PFSK-1 (cell line): ENCODE measurements around the gene ANAPC16.

Experiments used
- FOXP2 ChIP-seq: optimal IDR thresholded peaks from 2 replicates; pipeline ENCODE3; 2011; ENCODE audit warnings: borderline replicate concordance, control low read depth, inconsistent platforms; ENCODE audit not compliant: insufficient read depth; ENCODE audit errors: extremely low read length, extremely low read depth
- POLR2AphosphoS5 ChIP-seq: IDR thresholded peaks from 2 replicates; pipeline ENCODE4 v1.6.1; 2012; ENCODE audit warnings: low read depth, mild to moderate bottlenecking, control low read depth, low read length, moderate library complexity
- REST ChIP-seq, 2 experiments: IDR thresholded peaks; 2 replicates each; pipeline versions ENCODE4 v1.6.1 to v1.8.0; 2011 to 2012; ENCODE audit warnings: low read depth in 2 of 2, low read length in 2 of 2, control low read depth in 1 of 2, inconsistent platforms in 1 of 2, mild to moderate bottlenecking in 1 of 2, moderate library complexity in 1 of 2; ENCODE audit not compliant: insufficient read depth in 1 of 2
- SIN3A ChIP-seq: IDR thresholded peaks from 2 replicates; pipeline ENCODE4 v1.6.1; 2012; ENCODE audit warnings: mild to moderate bottlenecking, low read length, moderate library complexity, borderline replicate concordance; ENCODE audit not compliant: insufficient read depth
- TAF1 ChIP-seq: IDR thresholded peaks from 2 replicates; pipeline ENCODE4 v1.6.1; 2012; ENCODE audit warnings: low read length, control low read depth, borderline replicate concordance; ENCODE audit not compliant: insufficient read depth

The ANAPC16 gene

GRCh38 chr10:72267381-72267780 lies 51.6 kb downstream of the ANAPC16 start:
- TF ChIP-seq SIN3A (no peak), FOXP2 (no peak), TAF1 (no peak), POLR2AphosphoS5 (no peak), REST (IDR thresholded peaks at IDR 0.05; ENCODE audit: insufficient read depth in 1 of 2, low read depth in 2 of 2, low read length in 2 of 2) (no peak)

- TF ChIP-seq TAF1, result no peak
- no peak for TF ChIP-seq FOXP2
- TF ChIP-seq POLR2AphosphoS5, result no peak
Measured at GRCh38 chr10:72267819-72268399, 52.1 kb downstream of the ANAPC16 start.

- 0 out of 4 replicates have a peak, but pooled peaks of 1 of the 2 experiments have one; percentile 18 for TF ChIP-seq REST (IDR thresholded peaks at IDR 0.05; ENCODE audit: insufficient read depth in 1 of 2, low read depth in 2 of 2, low read length in 2 of 2)
Measured at GRCh38 chr10:72268475-72269200, 52.8 kb downstream of the ANAPC16 start.

GRCh38 chr10:72270607-72271281 lies 54.9 kb downstream of the ANAPC16 start:
- TF ChIP-seq REST (IDR thresholded peaks at IDR 0.05; ENCODE audit: insufficient read depth in 1 of 2, low read depth in 2 of 2, low read length in 2 of 2), result no peak
- no peak for TF ChIP-seq POLR2AphosphoS5
- TF ChIP-seq FOXP2, result no peak
- no peak for TF ChIP-seq SIN3A
- TF ChIP-seq TAF1, result no peak

GRCh38 chr10:72272689-72273409 lies 57.0 kb downstream of the ANAPC16 start:
- TF ChIP-seq SIN3A (no peak), POLR2AphosphoS5 (peak; percentile 66; the same call in 1 of the 2 replicates), TAF1 (0 out of 2 replicates have a peak, but pooled peaks have one; percentile 9)
